ENCODE results near the gene LRRC19.

DNA sequence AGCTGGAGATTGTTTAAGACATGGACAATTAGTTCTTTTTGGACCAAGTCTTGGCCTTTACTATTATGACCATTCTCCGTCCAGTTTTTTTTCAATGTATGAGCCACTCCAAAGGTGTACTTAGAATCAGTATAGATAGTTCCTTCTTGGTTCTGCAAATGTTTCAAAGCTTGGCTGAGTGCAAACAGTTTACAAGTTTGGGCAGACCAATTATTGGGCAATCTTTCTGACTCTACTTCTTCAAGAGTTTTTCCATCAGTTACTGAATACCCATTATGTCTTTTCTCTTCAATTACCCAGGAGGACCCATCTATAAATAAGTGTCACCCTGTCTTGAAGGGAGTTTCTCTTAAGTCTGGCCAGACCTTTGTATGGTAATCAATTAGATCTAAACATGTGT lies 33.8 kb downstream of the LRRC19 start:
- TF ChIP-seq, protein P1, sequence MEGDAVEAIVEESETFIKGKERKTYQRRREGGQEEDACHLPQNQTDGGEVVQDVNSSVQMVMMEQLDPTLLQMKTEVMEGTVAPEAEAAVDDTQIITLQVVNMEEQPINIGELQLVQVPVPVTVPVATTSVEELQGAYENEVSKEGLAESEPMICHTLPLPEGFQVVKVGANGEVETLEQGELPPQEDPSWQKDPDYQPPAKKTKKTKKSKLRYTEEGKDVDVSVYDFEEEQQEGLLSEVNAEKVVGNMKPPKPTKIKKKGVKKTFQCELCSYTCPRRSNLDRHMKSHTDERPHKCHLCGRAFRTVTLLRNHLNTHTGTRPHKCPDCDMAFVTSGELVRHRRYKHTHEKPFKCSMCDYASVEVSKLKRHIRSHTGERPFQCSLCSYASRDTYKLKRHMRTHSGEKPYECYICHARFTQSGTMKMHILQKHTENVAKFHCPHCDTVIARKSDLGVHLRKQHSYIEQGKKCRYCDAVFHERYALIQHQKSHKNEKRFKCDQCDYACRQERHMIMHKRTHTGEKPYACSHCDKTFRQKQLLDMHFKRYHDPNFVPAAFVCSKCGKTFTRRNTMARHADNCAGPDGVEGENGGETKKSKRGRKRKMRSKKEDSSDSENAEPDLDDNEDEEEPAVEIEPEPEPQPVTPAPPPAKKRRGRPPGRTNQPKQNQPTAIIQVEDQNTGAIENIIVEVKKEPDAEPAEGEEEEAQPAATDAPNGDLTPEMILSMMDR (conservative IDR thresholded peaks at IDR 0.05; ENCODE audit: low read length): no peak
- TF ChIP-seq EZH2phosphoT487 (IDR thresholded peaks at IDR 0.05; ENCODE audit: borderline replicate concordance, low read depth, low read length): no peak
